Stimulated activated CD4-positive, alpha-beta T cell treated with anti-CD3 and anti-CD28 coated beads, Interleukin-2, amount 100 ng/mL, for 48 hours (primary cell): ENCODE data around the gene RGL4.
A peak's percentile ranks its signal among the peaks of the same experiment; 100 is the strongest.

Experiments used
- DNase-seq, 2 donors: peaks; one replicate each; pipeline ENCODE4 v3.0.0-alpha.2; 2020

The RGL4 gene

GRCh38 chr22:23681026-23681809 lies 9.6 kb upstream of the RGL4 start:
- DNase-seq, result no peak

GRCh38 chr22:23682077-23682476 lies 8.7 kb upstream of the RGL4 start:
- DNase-seq, result no peak

GRCh38 chr22:23682827-23683355 lies 7.9 kb upstream of the RGL4 start:
- DNase-seq, result no peak

GRCh38 chr22:23683545-23683944 lies 7.3 kb upstream of the RGL4 start:
- no peak for DNase-seq

GRCh38 chr22:23684026-23684425 lies 6.8 kb upstream of the RGL4 start:
- DNase-seq, result no peak

GRCh38 chr22:23684561-23685031 lies 6.2 kb upstream of the RGL4 start:
- DNase-seq, result no peak

- no peak for DNase-seq
Measured at GRCh38 chr22:23685205-23685784, 5.5 kb upstream of the RGL4 start.

- no peak for DNase-seq
Measured at GRCh38 chr22:23686416-23687024, 4.3 kb upstream of the RGL4 start.

GRCh38 chr22:23688121-23688520 lies 2.7 kb upstream of the RGL4 start:
- DNase-seq, result no peak

GRCh38 chr22:23688571-23688970 lies 2.2 kb upstream of the RGL4 start:
- DNase-seq, result no peak

GRCh38 chr22:23689414-23689813 lies 1.4 kb upstream of the RGL4 start:
- no peak for DNase-seq

- no peak for DNase-seq
Measured at GRCh38 chr22:23691748-23692423, 1.1 kb downstream of the RGL4 start.

GRCh38 chr22:23692598-23693291 lies 1.9 kb downstream of the RGL4 start:
- DNase-seq, result no peak

GRCh38 chr22:23693979-23694680 lies 3.3 kb downstream of the RGL4 start:
- DNase-seq, result no peak

- DNase-seq, result no peak
Measured at GRCh38 chr22:23695141-23695540, 4.3 kb downstream of the RGL4 start.

- DNase-seq, result no peak
Measured at GRCh38 chr22:23695571-23696325, 4.9 kb downstream of the RGL4 start.

- peak; percentile 60 to 61 for DNase-seq
Measured at GRCh38 chr22:23696326-23696851, 5.6 kb downstream of the RGL4 start.

GRCh38 chr22:23697031-23697970 lies 6.5 kb downstream of the RGL4 start:
- no peak for DNase-seq

- no peak for DNase-seq
Measured at GRCh38 chr22:23698094-23698493, 7.3 kb downstream of the RGL4 start.
